H1 (cell line): ENCODE data around the gene ERCC3. TPM values are rescaled to one million over a fixed set of nuclear protein-coding genes. Genes with fewer than 3 reads are reported as not detected.

Experiments
- CTCF ChIA-PET: fragments of 300-600 bp; sonication (Branson Sonifier 250); formaldehyde crosslinking; loops from one replicate; lab custom pipeline; 2021; ENCODE audit not compliant: partially characterized antibody; lab: Charles Lee
- POLR2A ChIA-PET: fragments of 300-600 bp; sonication (Branson Sonifier 250); formaldehyde crosslinking; loops from one replicate; lab custom pipeline; 2021; ENCODE audit warnings: inconsistent platforms; ENCODE audit not compliant: partially characterized antibody; lab: Charles Lee
- DNase-seq, 2 experiments: peaks; one replicate each; pipeline versions ENCODE4 v3.0.0 to v3.0.0-alpha.2; 2010 to 2022; ENCODE audit warnings: low spot score in 2 of 2, low read depth in 1 of 2, mixed read lengths in 1 of 2
- FAIRE-seq: peaks from 2 replicates; lab custom pipeline; 2011; peaks lifted over from hg19 to GRCh38; lab: Jason Lieb, UNC
- H2AFZ ChIP-seq: 2 replicates; pipeline ENCODE4 v1.8.1; 2012; ENCODE audit warnings: low read length, inconsistent platforms
- H2AK5ac ChIP-seq: 2 replicates; pipeline ENCODE4 v1.6.1; 2013; ENCODE audit warnings: low read depth, low read length
- H2BK120ac ChIP-seq: replicated peaks from 2 replicates; pipeline ENCODE3; 2013; ENCODE audit warnings: low read depth, low read length, inconsistent platforms
- H2BK12ac ChIP-seq: 2 replicates; pipeline ENCODE4 v1.6.1; 2013; ENCODE audit warnings: low read depth, low read length
- H2BK15ac ChIP-seq: 2 replicates; pipeline ENCODE4 v1.6.1; 2013; ENCODE audit warnings: low read length
- H2BK20ac ChIP-seq: 2 replicates; pipeline ENCODE4 v1.6.1; 2013; ENCODE audit warnings: low read length
- H2BK5ac ChIP-seq: 2 replicates; pipeline ENCODE4 v1.6.1; 2013; ENCODE audit warnings: low read depth, low read length
- H3K14ac ChIP-seq: 2 replicates; pipeline ENCODE4 v1.6.1; 2013; ENCODE audit warnings: inconsistent platforms; ENCODE audit not compliant: insufficient read length
- H3K18ac ChIP-seq: 2 replicates; pipeline ENCODE4 v1.6.1; 2013; ENCODE audit warnings: low read length; ENCODE audit errors: extremely low read depth
- H3K23ac ChIP-seq: 2 replicates; pipeline ENCODE4 v1.6.1; 2013; ENCODE audit warnings: inconsistent platforms; ENCODE audit not compliant: insufficient read length
- H3K23me2 ChIP-seq: 2 replicates; pipeline ENCODE4 v1.6.1; 2013; ENCODE audit warnings: low read depth, low read length
- H3K27ac ChIP-seq: 2 replicates; pipeline ENCODE4 v1.6.1; 2011; ENCODE audit warnings: low read depth, low read length, inconsistent platforms
- H3K27me3 ChIP-seq, 4 experiments: replicated peaks in 1 of 4; 1 replicate in 1 of 4; 2 replicates in 3 of 4; pipeline versions ENCODE4 v1.6.1 to v1.8.1; 2011 to 2013; ENCODE audit warnings: low read length in 3 of 4, mild to moderate bottlenecking in 3 of 4, inconsistent platforms in 2 of 4, mixed read lengths in 2 of 4, moderate library complexity in 1 of 4; ENCODE audit not compliant: control insufficient read depth in 3 of 4, insufficient read depth in 3 of 4; ENCODE audit errors: extremely low read depth in 1 of 4
- H3K36me3 ChIP-seq, 4 experiments: 2 replicates each; pipeline versions ENCODE4 v1.6.1 to v1.8.1; 2011 to 2013; ENCODE audit warnings: mild to moderate bottlenecking in 4 of 4, low read length in 3 of 4, moderate library complexity in 2 of 4, control low read depth in 1 of 4, inconsistent platforms in 1 of 4; ENCODE audit not compliant: insufficient read depth in 4 of 4, control insufficient read depth in 2 of 4
- H3K4ac ChIP-seq: replicated peaks from 2 replicates; pipeline ENCODE3; 2013; ENCODE audit warnings: low read length, low read depth, mixed read lengths, inconsistent platforms; ENCODE audit not compliant: insufficient read length
- H3K4me1 ChIP-seq, 4 experiments: replicated peaks in 1 of 4; 1 replicate in 1 of 4; 2 replicates in 3 of 4; pipeline versions ENCODE4 v1.6.1 to v1.8.1; 2011 to 2013; ENCODE audit warnings: low read length in 3 of 4, inconsistent platforms in 2 of 4, mixed read lengths in 1 of 4; ENCODE audit not compliant: insufficient read depth in 4 of 4, control insufficient read depth in 3 of 4
- H3K4me2 ChIP-seq, 2 experiments: 2 replicates each; pipeline versions ENCODE4 v1.6.1 to v1.8.1; 2011 to 2013; ENCODE audit warnings: low read depth in 2 of 2, low read length in 2 of 2, control low read depth in 1 of 2, inconsistent platforms in 1 of 2, mild to moderate bottlenecking in 1 of 2; ENCODE audit not compliant: insufficient read depth in 1 of 2
- H3K4me3 ChIP-seq, 4 experiments: fragments of 200-600, 300-600 bp in 1 of 4; sonication (generic), shearing (Covaris generic), sonication (Bioruptor Twin) in 1 of 4; 2 replicates each; pipeline versions ENCODE4 v1.5.1 to v1.8.1; 2011 to 2016; ENCODE audit warnings: low read length in 4 of 4, low read depth in 3 of 4, control low read depth in 2 of 4, inconsistent platforms in 2 of 4, mild to moderate bottlenecking in 2 of 4, mixed read lengths in 1 of 4, moderate library complexity in 1 of 4; ENCODE audit not compliant: insufficient read depth in 2 of 4; ENCODE audit errors: extremely low read depth in 1 of 4
- H3K56ac ChIP-seq: replicated peaks from 2 replicates; pipeline ENCODE3; 2013; ENCODE audit warnings: low read depth, mild to moderate bottlenecking, mixed read lengths, low read length, inconsistent platforms; ENCODE audit not compliant: insufficient read length
- H3K79me1 ChIP-seq: 2 replicates; pipeline ENCODE4 v1.6.1; 2013; ENCODE audit warnings: low read depth, low read length, control low read depth
- H3K79me2 ChIP-seq, 2 experiments: 2 replicates each; pipeline versions ENCODE4 v1.6.1 to v1.8.1; 2012 to 2013; ENCODE audit warnings: low read length in 2 of 2, mild to moderate bottlenecking in 2 of 2, inconsistent platforms in 1 of 2; ENCODE audit not compliant: insufficient read depth in 2 of 2, control insufficient read depth in 1 of 2
- H3K9ac ChIP-seq, 4 experiments: replicated peaks in 1 of 4; 1 replicate in 1 of 4; 2 replicates in 3 of 4; pipeline versions ENCODE4 v1.6.1 to v1.8.1; 2011 to 2013; ENCODE audit warnings: low read depth in 3 of 4, low read length in 3 of 4, control low read depth in 2 of 4, mild to moderate bottlenecking in 2 of 4, moderate library complexity in 2 of 4, inconsistent platforms in 1 of 4; ENCODE audit errors: extremely low read depth in 1 of 4
- H3K9me3 ChIP-seq, 2 experiments: 2 replicates each; pipeline versions ENCODE4 v1.6.1 to v1.8.1; 2012 to 2013; ENCODE audit warnings: mild to moderate bottlenecking in 2 of 2, moderate library complexity in 2 of 2, control low read depth in 1 of 2, inconsistent platforms in 1 of 2, low read depth in 1 of 2, low read length in 1 of 2, mixed read lengths in 1 of 2; ENCODE audit not compliant: insufficient read depth in 2 of 2
- H4K20me1 ChIP-seq, 2 experiments: replicated peaks in 1 of 2; 2 replicates each; pipeline versions ENCODE3 to v1.8.1; 2011 to 2013; ENCODE audit warnings: inconsistent platforms in 2 of 2, low read length in 2 of 2, mild to moderate bottlenecking in 1 of 2; ENCODE audit not compliant: insufficient read depth in 2 of 2, control insufficient read depth in 1 of 2
- H4K5ac ChIP-seq: 2 replicates; pipeline ENCODE4 v1.6.1; 2013; ENCODE audit warnings: low read length, low read depth, mixed read lengths, inconsistent platforms; ENCODE audit not compliant: insufficient read length
- H4K8ac ChIP-seq: 2 replicates; pipeline ENCODE4 v1.8.0; 2013; ENCODE audit warnings: mild to moderate bottlenecking, moderate library complexity, low read length, inconsistent platforms; ENCODE audit not compliant: insufficient read depth; ENCODE audit errors: extremely low read depth
- H4K91ac ChIP-seq: replicated peaks from 2 replicates; pipeline ENCODE3; 2013; ENCODE audit warnings: low read length, mixed read lengths, inconsistent platforms; ENCODE audit not compliant: insufficient read length
- ASH2L ChIP-seq: fragments of 200-600, 300-600 bp; sonication (generic); IDR thresholded peaks from one replicate; pipeline ENCODE4 v1.7.1; 2017; ENCODE audit warnings: low read length
- BACH1 ChIP-seq: IDR thresholded peaks from 2 replicates; pipeline ENCODE4 v1.6.1; 2012; ENCODE audit warnings: low read length, improper control_type of control experiment
- CBX8 ChIP-seq: fragments of 300-800, 300-1000 bp; sonication (generic); IDR thresholded peaks from 2 replicates; pipeline ENCODE4 v1.7.1; 2016; ENCODE audit warnings: low read depth, low read length, borderline replicate concordance
- CEBPB ChIP-seq: IDR thresholded peaks from 2 replicates; pipeline ENCODE4 v1.6.1; 2012; ENCODE audit warnings: low read depth, low read length
- CTBP2 ChIP-seq: IDR thresholded peaks from 2 replicates; pipeline ENCODE4 v1.7.0; 2011; ENCODE audit warnings: borderline replicate concordance, mild to moderate bottlenecking, moderate library complexity, mixed read lengths, low read length; ENCODE audit not compliant: insufficient read depth, insufficient read length
- EP300 ChIP-seq, 2 experiments: IDR thresholded peaks; 1 replicate in 1 of 2; 2 replicates in 1 of 2; pipeline ENCODE4 v1.6.1; 2011 to 2012; ENCODE audit warnings: low read depth in 2 of 2, low read length in 2 of 2, mild to moderate bottlenecking in 2 of 2, borderline replicate concordance in 1 of 2, inconsistent platforms in 1 of 2, moderate library complexity in 1 of 2
- JUN ChIP-seq: IDR thresholded peaks from 2 replicates; pipeline ENCODE4 v1.6.1; 2011; ENCODE audit warnings: low read depth, mild to moderate bottlenecking, improper control_type of control experiment, low read length
- KDM1A ChIP-seq: fragments of 200-600, 300-600 bp; sonication (generic); IDR thresholded peaks from 2 replicates; pipeline ENCODE4 v1.7.1; 2016; ENCODE audit warnings: mild to moderate bottlenecking, low read length, borderline replicate concordance
- KDM5A ChIP-seq: fragments of 200-600 bp; IDR thresholded peaks from 2 replicates; pipeline ENCODE4 v1.7.1; 2012; ENCODE audit warnings: mild to moderate bottlenecking, low read length, inconsistent platforms, mixed read lengths
- NANOG ChIP-seq: IDR thresholded peaks from 2 replicates; pipeline ENCODE4 v1.6.1; 2011; ENCODE audit warnings: low read length, low read depth, mild to moderate bottlenecking, inconsistent platforms; ENCODE audit not compliant: insufficient read depth, poor library complexity, severe bottlenecking
- POLR2A ChIP-seq, 2 experiments: IDR thresholded peaks; 1 replicate in 1 of 2; 2 replicates in 1 of 2; pipeline ENCODE4 v1.6.1; 2011; ENCODE audit warnings: low read depth in 2 of 2, low read length in 2 of 2, mild to moderate bottlenecking in 2 of 2; ENCODE audit errors: control extremely low read depth in 1 of 2
- POLR2AphosphoS5 ChIP-seq: IDR thresholded peaks from 2 replicates; pipeline ENCODE4 v1.6.1; 2011; ENCODE audit warnings: low read depth, low read length
- POU5F1 ChIP-seq: IDR thresholded peaks from 2 replicates; pipeline ENCODE4 v1.6.1; 2011; ENCODE audit warnings: low read depth, mild to moderate bottlenecking, low read length, moderate library complexity
- RXRA ChIP-seq: IDR thresholded peaks from 2 replicates; pipeline ENCODE4 v1.6.1; 2011; ENCODE audit warnings: low read depth, mild to moderate bottlenecking, low read length, moderate library complexity; ENCODE audit not compliant: insufficient read depth
- WGBS, 2 experiments: shearing (Covaris generic) in 1 of 2; methylation state at CpG; one replicate each; pipeline versions ENCODE4 v1.1.6 to v1.1.7; 2013 to 2015; ENCODE audit warnings: low lambda C conversion rate in 2 of 2, mixed read lengths in 2 of 2, inconsistent platforms in 1 of 2, low coverage in 1 of 2, missing lambda C conversion rate in 1 of 2; ENCODE audit not compliant: insufficient replicate concordance in 2 of 2, insufficient coverage in 1 of 2, insufficient read length in 1 of 2; ENCODE audit errors: extremely low coverage in 1 of 2, missing lambda C conversion rate in 1 of 2; 5-methylcytosine and 5-hydroxymethylcytosine counted together
- polyA plus RNA-seq, 7 experiments: library from polyadenylated mRNA; depleted of rRNA in 3 of 7; stranded (reverse) in 5 of 7; unstranded in 2 of 7; fragments of >200 nt in 5 of 7; fragments of 200-250 nt in 2 of 7; gene quantifications; 1 replicate in 5 of 7; 2 replicates in 1 of 7; 4 replicates in 1 of 7; pipeline versions ENCODE4 v1.2.1 to v1.2.3, GENCODE V29; 2011 to 2013; ENCODE audit warnings: missing spikeins in 2 of 7, mixed read lengths in 2 of 7
- total RNA-seq: library from RNA; stranded (reverse); fragmentation: NEBNext Ultra II Directional; extraction: Animal tissue kit (Norgen Biotek cat#: 25700); gene quantifications from 2 replicates; pipeline ENCODE4 v1.2.1, GENCODE V29; 2021
- TF ChIP-seq, protein P1 (sequence below): IDR thresholded peaks from 2 replicates; pipeline ENCODE4 v1.6.1; 2011; ENCODE audit warnings: low read depth, mild to moderate bottlenecking, low read length; ENCODE audit not compliant: insufficient read depth

The ERCC3 gene
- total and polyA plus RNA-seq, 2 of the 8 experiments (the other 6 are each of a cell fraction or from before 2014, with no cell fraction given): 41.8 to 48.9 TPM

DNA sequence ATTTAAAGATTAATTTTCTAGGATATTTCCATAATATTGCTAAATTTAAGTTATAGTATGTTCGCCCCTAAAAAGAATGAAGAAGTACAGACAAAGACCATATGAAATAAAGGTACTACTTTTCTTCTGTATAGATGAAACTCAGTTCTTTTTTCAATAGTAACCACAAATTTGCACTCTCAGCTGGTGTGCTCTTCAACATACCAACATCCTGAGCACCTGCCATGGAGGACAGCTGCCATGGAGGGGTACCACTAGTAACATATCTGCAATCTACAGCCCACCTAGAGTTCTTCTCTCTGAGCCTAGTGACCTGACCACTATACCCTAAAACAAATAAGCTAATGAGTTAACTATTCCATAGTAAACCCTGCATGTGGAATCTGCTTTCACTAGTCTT is 36.8 kb upstream of the ERCC3 start:
- Histone ChIP-seq H3K14ac (no peak overlapping the region), H3K27ac (no peak overlapping the region), H3K23me2 (no peaks in the 10 kb centered on the region; the same call in 1 of the 2 replicates), H3K18ac (no peak overlapping the region), H3K4me3 (no peak overlapping the region), H3K4me1 (no peaks in the 10 kb centered on the region), H3K4me2 (no peak overlapping the region), H4K8ac (no peak overlapping the region), H4K20me1 (no peaks in the 10 kb centered on the region), H3K9ac (no peak overlapping the region), H3K4ac (no peak overlapping the region), H3K56ac (no peak overlapping the region), H2BK12ac (no peak overlapping the region), H2BK15ac (no peak overlapping the region), H3K79me1 (no peaks in the 10 kb centered on the region), H3K9me3 (no peaks in the 10 kb centered on the region), H4K5ac (no peak overlapping the region), H2BK20ac (no peak overlapping the region), H3K23ac (no peak overlapping the region), H2AFZ (no peak overlapping the region), H2BK120ac (no peak overlapping the region), H2AK5ac (no peak overlapping the region), H2BK5ac (no peak overlapping the region), H3K27me3 (no peaks in the 10 kb centered on the region), H3K79me2 (no peaks in the 10 kb centered on the region), H3K36me3 (no peaks in the 10 kb centered on the region; a peak in 1 of 8 replicates), H4K91ac (no peak overlapping the region)
- 88% methylated on average over 1 of the region's 1 CpG; no CpG with 5 or more reads in 1 of the 2 experiments for WGBS, 2 experiments
- ChIA-PET POLR2A (no interaction called here), CTCF (interaction anchor here (1.1 to 1.5 kb wide), 2 partner anchors 123 to 141 kb away, joined by 3 to 5 read pairs; no protein-coding TSS in a partner anchor)
- TF ChIP-seq KDM5A (no peak), CBX8 (no peak), RXRA (no peak), ASH2L (no peak), EP300 (IDR thresholded peaks at IDR 0.05; ENCODE audit: borderline replicate concordance in 1 of 2, low read depth in 2 of 2, low read length in 2 of 2) (no peak), CEBPB (no peak), KDM1A (no peak), JUN (no peak), NANOG (no peak), POU5F1 (no peak), CTBP2 (no peak), POLR2AphosphoS5 (no peak), BACH1 (no peak), POLR2A (IDR thresholded peaks at IDR 0.05; ENCODE audit: control extremely low read depth in 1 of 2, low read depth in 2 of 2, low read length in 2 of 2) (no peak)
- TF ChIP-seq, protein P1, sequence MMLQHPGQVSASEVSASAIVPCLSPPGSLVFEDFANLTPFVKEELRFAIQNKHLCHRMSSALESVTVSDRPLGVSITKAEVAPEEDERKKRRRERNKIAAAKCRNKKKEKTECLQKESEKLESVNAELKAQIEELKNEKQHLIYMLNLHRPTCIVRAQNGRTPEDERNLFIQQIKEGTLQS: no peak
- FAIRE-seq (no peak), DNase-seq (no peak)
